SK-N-MC (cell line): ENCODE results near the gene ATP1A3.

Source experiments
- EZH2 ChIP-seq: fragments of 200-600 bp; sonication (generic); IDR thresholded peaks from one replicate; pipeline ENCODE4 v1.6.1; 2017; ENCODE audit warnings: antibody characterized with exemption
- FOXP2 ChIP-seq: optimal IDR thresholded peaks from 2 replicates; pipeline ENCODE3; 2011; ENCODE audit warnings: mild to moderate bottlenecking, moderate library complexity; ENCODE audit not compliant: insufficient read depth; ENCODE audit errors: extremely low read length, control extremely low read depth
- POLR2AphosphoS5 ChIP-seq: IDR thresholded peaks from 2 replicates; pipeline ENCODE4 v1.6.1; 2012; ENCODE audit warnings: mild to moderate bottlenecking, low read depth, low read length, borderline replicate concordance

GRCh38 chr19:41932720-41933332, 61.2 kb downstream of the ATP1A3 start:
- no peak for TF ChIP-seq EZH2
- TF ChIP-seq POLR2AphosphoS5, result no peak
- TF ChIP-seq FOXP2, result no peak
